ENCODE results near the gene CACNB4.

- TF ChIP-seq POLR2A (IDR thresholded peaks at IDR 0.05) = no peak
- TF ChIP-seq CTCF (IDR thresholded peaks at IDR 0.05) = no peak
- no peak for TF ChIP-seq POLR2AphosphoS5 (IDR thresholded peaks at IDR 0.05)
These were observed 47.4 kb downstream of the CACNB4 start for GRCh38 chr2:152051436-152051835.

Data from prostate gland (tissue), 2 donors.